ENCODE results near the gene SYT12. TPM values are rescaled to one million over a fixed set of nuclear protein-coding genes. Genes with fewer than 3 reads are reported as not detected.

SYT12 gene
- polyA plus RNA-seq, 1 donor from 2014 or later, result 2.3 TPM

DNA sequence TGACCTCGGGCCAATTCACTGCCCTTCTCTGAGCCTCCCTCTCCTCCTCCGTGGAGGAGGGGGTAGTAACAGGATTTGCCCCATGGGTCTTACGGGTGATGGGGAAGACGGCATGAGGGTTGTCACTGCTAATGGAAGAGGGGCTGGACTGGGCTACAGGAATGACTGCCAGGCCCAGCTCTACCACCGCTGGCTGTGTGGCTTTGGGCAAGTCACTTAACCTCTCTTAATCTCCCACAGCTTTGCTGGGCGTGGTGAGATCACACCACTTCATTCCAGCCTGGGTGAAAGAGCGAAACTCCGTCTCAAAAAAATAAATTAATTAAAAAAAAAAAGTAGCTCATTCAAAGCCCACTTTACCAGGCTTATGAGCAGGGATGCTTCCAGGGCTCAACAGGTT lies 2.8 kb downstream of the SYT12 start:
- Histone ChIP-seq H2AFZ (ENCODE audit: low read depth, low read length) (no peak overlapping the region), H3K9me2 (ENCODE audit: insufficient read depth, low read length) (no peaks in the 10 kb centered on the region), H3K79me2 (replicated peaks; ENCODE audit: insufficient read depth, low read length) (no peaks in the 10 kb centered on the region), H3K27ac (ENCODE audit: low read length) (no peak overlapping the region), H3K27me3 (ENCODE audit: insufficient read depth, low read depth, low read length) (peaks cover 35% of the 10 kb centered on the region), H3K36me3 (ENCODE audit: insufficient read depth, low read length) (no peaks in the 10 kb centered on the region), H3K4me2 (ENCODE audit: low read length) (no peak overlapping the region), H3F3A (ENCODE audit: insufficient read depth, low read length, poor library complexity, severe bottlenecking) (no peaks in the 10 kb centered on the region), H3K4me3 (ENCODE audit: low read length) (no peak overlapping the region), H3K9ac (ENCODE audit: low read length) (no peak overlapping the region), H4K20me1 (ENCODE audit: insufficient read depth) (no peaks in the 10 kb centered on the region), H3K9me3 (ENCODE audit: low read length) (no peaks in the 10 kb centered on the region)
- TF ChIP-seq RAD21 (conservative IDR thresholded peaks at IDR 0.05) (no peak), REST (IDR thresholded peaks at IDR 0.05; ENCODE audit: borderline replicate concordance) (no peak), TAF1 (IDR thresholded peaks at IDR 0.05; ENCODE audit: low read depth) (no peak), EP300 (conservative IDR thresholded peaks at IDR 0.05; ENCODE audit: poor library complexity, severe bottlenecking) (no peak), SMC3 (conservative IDR thresholded peaks at IDR 0.05; ENCODE audit: poor library complexity) (no peak)

DNA sequence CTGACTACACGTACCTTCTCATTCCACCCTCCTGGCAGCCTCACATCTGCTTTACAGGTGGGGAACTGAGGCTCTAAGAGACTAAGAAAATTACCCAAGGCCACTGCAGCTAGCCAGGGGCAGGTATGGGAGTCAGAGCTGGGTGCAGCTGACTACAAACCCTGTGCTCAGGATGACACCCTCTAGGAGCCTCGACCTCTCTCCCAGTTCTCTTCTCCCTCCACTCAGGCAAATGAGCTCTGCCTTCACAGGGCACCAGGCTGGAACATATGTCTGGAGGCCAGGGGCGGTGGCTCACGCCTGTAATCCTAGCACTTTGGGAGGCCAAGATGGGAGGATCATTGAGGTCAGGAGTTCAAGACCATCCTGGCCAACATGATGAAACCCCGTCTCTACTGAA lies 4.0 kb downstream of the SYT12 start:
- H3K9me3 ChIP-seq (ENCODE audit: low read length), result no peaks in the 10 kb centered on the region
- H3K9me2 ChIP-seq (ENCODE audit: insufficient read depth, low read length), result no peaks in the 10 kb centered on the region
- no peak overlapping the region for H2AFZ ChIP-seq (ENCODE audit: low read depth, low read length)
- TF ChIP-seq EZH2 (IDR thresholded peaks at IDR 0.05; ENCODE audit: borderline replicate concordance, insufficient read depth, low read length, poor library complexity, severe bottlenecking), result no peak
- no peak for TF ChIP-seq REST (IDR thresholded peaks at IDR 0.05; ENCODE audit: borderline replicate concordance)
- TF ChIP-seq RAD21 (conservative IDR thresholded peaks at IDR 0.05), result no peak
- TF ChIP-seq MXI1 (conservative IDR thresholded peaks at IDR 0.05; ENCODE audit: poor library complexity, severe bottlenecking), result no peak
- TF ChIP-seq POLR2AphosphoS5 (IDR thresholded peaks at IDR 0.05), result no peak
- TF ChIP-seq CTCF (IDR thresholded peaks at IDR 0.05; ENCODE audit: poor library complexity, severe bottlenecking), result no peak
- TF ChIP-seq TAF1 (IDR thresholded peaks at IDR 0.05; ENCODE audit: low read depth), result no peak
- no peak for TF ChIP-seq EP300 (conservative IDR thresholded peaks at IDR 0.05; ENCODE audit: poor library complexity, severe bottlenecking)
- no peak for TF ChIP-seq SMC3 (conservative IDR thresholded peaks at IDR 0.05; ENCODE audit: poor library complexity)
- H3K36me3 ChIP-seq (ENCODE audit: insufficient read depth, low read length), result no peaks in the 10 kb centered on the region
- no peaks in the 10 kb centered on the region for H4K20me1 ChIP-seq (ENCODE audit: insufficient read depth)
- no peak overlapping the region for H3K4me2 ChIP-seq (ENCODE audit: low read length)
- H3K27ac ChIP-seq (ENCODE audit: low read length), result no peak overlapping the region
- H3K27me3 ChIP-seq (ENCODE audit: insufficient read depth, low read depth, low read length), result peaks cover 34% of the 10 kb centered on the region
- no peaks in the 10 kb centered on the region for H3F3A ChIP-seq (ENCODE audit: insufficient read depth, low read length, poor library complexity, severe bottlenecking)
- H3K4me3 ChIP-seq (ENCODE audit: low read length), result no peak overlapping the region
- H3K9ac ChIP-seq (ENCODE audit: low read length), result no peak overlapping the region
- no peaks in the 10 kb centered on the region for H3K79me2 ChIP-seq (replicated peaks; ENCODE audit: insufficient read depth, low read length)

All from neural cell (in vitro differentiated cells).